Left forelimb (tissue), 1 donor: ENCODE results near the gene GATAD1.
"Not testable (repeated sequence)": the region's sequence is repeated elsewhere in the genome, so short reads cannot be mapped to it uniquely, and the experiment has no call there.

Experiments used
- DNase-seq: peaks from one replicate; pipeline ENCODE4 v3.0.0-alpha.2; 2018; ENCODE audit warnings: low spot score

The GATAD1 gene, protein sequence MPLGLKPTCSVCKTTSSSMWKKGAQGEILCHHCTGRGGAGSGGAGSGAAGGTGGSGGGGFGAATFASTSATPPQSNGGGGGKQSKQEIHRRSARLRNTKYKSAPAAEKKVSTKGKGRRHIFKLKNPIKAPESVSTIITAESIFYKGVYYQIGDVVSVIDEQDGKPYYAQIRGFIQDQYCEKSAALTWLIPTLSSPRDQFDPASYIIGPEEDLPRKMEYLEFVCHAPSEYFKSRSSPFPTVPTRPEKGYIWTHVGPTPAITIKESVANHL

DNA sequence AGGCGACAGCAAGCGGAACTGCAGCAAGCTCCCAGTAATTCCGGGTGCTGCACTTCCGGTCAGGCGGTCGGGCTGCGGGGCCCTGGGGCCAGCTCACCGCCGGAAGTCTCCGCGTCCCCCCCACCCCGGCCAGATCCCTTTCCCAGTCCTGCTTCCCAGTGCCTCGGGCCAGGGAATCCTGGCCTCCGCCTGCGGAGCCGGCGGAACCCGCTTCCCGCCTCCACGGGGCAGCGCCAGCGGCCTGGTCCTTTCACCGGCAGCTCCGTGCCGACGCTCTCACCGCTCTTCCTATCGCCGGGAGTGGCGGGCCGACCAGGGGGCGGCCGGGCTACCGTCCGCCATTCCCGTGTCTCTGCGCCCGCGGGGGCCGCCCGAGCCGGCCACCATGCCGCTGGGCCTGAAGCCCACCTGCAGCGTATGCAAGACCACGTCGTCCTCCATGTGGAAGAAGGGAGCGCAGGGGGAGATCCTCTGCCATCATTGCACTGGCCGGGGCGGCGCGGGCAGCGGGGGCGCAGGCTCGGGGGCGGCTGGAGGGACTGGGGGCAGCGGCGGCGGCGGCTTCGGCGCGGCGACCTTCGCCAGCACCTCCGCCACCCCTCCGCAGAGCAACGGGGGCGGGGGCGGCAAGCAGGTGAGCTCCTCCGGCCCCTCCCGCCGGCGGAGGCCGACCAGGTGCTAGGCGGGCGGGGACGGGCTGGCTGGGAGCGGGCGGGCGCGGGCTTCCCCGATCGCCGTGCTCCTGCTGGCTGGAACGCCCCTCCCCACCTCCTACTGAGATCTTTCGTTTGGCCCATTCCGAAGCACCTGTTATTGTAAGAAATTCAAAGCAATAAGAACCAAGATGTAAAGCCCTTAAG is at the start of gene GATAD1:
TSS of gene GATAD1 (plus strand) at position 138 of the 860 bp plus-strand sequence. CDS start at position 386, 248 bp downstream.
- DNase-seq: peak; percentile 95

DNA sequence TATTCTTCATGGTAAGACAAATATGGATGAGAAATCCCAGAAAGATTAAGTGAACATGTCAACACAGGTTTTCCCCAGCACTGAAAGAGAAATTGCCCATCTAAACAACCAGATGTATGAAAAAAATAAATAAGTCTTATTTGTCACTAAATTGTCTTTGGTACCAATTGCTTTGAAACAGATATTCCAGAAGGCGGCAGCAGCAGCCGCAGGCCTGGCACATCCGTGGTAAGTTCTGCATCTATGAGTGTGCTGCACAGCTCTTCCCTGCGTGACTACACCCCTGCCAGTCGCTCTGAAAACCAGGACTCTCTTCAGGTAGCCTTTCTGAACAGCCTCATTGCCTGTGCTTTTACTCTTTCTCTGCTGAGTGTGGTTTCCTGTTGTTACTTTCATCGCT is 49.7 kb upstream of the GATAD1 start:
- DNase-seq: no peak

DNA sequence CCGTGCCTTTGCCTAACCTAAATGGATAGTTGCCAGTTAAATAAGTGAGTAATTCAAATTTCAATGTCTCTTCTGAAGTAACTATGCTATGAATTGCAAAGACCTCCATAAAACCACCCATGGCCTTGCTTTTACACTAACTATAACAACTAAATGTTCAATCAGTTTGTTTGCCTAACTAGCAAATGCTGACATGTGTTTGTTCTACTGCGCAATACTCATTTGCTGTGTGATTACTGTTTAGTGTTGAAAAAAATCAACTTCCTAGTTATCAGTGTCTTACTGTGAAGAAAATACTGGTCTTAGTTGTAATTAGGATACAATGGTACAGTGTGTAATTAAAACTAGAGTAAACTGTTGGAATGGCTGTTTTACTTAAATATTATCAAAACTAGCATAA is 47.3 kb upstream of the GATAD1 start:
- DNase-seq: no peak

DNA sequence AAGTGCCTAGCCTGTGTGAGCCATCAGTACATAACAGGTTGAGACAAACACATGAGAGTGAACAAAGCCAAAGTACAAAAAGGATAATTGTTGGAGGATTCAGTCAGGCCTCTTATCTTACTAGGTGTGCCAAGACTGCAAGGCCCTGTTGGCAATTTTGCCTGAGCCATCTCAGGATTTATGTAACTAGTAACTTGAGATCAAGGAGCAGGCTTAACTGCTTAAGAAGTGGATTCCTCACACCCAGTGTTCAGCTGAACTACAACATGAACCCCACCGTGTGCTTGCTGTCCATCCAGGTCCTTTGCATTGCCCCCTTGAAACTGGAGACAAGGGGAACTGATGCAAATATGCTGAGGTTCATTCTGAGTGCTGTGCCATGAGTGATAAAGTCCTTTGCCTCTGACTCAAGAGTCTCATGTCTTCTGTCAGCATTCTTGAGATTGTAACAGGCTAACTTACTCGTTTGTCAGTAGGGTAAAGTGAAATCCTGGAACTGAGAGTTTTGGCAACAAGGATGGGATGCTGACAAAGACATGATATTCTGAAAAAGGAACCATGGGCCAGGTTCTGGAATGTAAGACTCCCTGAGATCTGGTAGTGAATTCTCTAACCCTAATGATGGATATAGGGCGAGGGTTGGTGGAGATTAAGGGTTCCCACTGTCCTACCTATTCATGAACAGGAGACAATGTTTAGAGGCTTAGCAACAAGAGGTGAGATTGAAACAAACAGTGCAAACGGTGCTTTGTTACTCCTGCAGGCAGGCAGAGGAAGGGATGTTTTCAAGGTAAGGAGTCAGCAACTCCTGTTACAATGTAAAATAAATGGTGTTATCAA is 44.1 kb upstream of the GATAD1 start:
- DNase-seq: no peak

DNA sequence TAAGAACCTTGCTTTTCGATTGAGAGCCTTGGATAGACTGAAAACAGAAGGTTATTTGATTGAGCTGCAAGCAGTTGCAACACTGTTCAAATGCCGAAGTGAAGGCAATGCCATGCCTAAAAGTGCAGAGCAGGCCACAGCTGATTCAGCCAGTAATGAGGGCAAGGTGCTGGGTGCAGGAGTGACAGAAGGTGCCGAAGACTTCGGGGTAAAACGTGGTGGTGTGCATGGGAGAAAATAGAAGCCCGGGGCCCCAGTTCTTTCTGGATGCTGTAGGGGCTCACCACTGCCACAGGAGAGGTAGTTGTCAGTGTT is 43.6 kb upstream of the GATAD1 start:
- no peak for DNase-seq

DNA sequence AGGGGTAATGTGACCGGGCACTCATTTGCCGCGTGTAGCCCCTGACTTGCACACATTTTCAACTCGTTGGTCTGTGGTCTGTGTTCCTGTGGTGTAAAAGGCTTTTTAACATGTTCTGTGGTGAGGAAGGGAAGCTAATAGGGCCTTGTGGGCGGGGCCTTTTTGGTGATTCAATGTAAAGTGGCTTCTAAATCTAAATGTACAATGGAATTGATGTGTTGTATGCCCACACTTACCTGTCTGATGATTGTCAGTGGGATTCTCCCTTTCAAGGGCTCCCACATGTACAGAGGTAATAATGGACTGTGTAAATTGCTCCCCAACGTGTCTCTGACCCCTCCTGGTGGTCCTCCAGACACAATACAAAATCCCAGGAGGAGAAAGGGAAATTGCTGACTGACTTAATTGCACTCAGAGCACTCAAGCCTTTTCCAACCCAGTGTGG is 43.1 kb upstream of the GATAD1 start:
- DNase-seq: no peak

DNA sequence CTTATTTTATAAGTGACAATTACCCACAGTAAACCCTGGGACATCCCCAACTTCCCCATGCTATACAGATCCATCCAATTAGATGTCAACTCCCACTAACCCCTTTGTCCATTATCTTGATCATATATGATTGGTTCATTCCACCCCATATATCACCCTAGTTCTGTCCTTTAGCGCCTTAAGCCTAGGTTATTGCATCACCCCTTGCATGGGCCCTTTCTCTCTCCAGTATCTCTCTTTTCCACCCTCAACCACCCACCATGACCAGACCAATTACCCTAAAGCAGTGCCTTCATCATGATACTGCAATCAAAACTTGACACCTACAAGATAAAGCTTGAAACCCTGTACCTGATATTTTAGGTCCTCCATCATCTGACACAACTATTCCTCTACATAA is 37.9 kb upstream of the GATAD1 start:
- DNase-seq: no peak

DNA sequence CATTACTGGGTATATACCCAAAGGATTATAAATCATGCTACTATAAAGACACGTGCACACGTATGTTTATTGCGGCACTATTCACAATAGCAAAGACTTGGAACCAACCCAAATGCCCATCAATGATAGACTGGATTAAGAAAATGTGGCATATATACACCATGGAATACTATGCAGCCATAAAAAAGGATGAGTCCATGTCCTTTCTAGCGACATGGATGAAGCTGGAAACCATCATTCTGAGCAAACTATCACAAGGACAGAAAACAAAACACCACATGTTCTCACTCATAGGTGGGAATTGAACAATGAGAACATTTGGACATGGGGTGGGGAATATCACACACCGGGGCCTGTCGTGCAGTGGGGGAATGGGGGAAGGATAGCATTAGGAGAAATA is 37.1 kb upstream of the GATAD1 start:
- DNase-seq: not testable (repeated sequence)

DNA sequence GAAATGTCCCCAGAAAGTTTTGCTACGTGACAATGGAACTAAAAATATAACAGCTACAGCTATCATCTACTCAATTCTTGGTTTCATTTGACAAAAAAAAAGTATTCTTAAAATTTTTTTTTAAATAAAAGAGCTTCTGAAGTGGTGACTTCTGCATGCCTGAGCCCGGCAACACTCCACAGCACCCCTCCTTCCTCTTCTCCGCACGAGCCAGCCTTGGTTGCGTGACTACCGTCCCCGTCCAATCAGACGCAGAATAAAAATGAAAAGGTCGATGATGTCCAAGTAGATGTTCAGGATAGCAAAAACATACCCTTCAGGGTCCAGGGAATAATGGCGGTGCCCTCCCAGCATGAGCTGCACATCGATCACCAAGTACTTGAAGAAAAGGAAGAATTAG is 34.5 kb upstream of the GATAD1 start:
- no peak for DNase-seq

DNA sequence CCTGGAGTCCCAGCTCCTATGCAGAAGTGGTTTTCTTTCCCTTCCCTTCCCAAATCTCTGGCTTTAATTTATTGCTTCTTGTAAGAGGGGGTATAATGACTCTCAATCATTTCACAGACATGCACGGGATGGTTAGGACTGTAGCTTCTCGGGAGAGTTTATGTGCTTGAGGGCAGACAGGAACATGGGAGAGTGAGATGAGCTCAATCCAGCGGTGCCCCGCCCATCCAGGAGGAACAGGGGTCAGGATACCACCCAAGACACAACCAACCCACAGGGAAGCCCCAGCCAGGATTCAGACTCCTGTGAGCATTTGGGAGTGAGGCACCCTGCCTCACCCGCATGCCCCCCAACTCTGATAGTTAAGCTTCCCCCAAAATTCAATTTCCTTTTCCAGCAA is 33.7 kb upstream of the GATAD1 start:
- no peak for DNase-seq

DNA sequence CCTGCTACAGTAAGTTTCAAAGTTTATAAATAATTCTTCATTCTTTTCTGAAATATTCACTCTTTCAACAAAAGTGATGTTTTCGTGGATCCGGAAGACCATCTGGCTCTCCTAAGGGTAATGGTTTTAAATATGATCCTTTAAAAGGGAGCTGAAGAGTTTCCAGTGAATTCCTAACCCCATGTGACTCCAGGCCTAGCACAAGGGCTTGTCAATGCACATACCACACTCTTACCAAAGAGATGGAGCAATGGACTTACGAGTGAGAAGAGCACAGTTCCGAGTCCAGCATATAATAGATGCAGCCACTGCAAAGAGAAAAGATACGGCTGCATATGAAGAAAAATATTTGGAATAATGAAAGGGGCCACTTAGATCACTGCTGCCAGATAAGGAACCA is 32.1 kb upstream of the GATAD1 start:
- no peak for DNase-seq

DNA sequence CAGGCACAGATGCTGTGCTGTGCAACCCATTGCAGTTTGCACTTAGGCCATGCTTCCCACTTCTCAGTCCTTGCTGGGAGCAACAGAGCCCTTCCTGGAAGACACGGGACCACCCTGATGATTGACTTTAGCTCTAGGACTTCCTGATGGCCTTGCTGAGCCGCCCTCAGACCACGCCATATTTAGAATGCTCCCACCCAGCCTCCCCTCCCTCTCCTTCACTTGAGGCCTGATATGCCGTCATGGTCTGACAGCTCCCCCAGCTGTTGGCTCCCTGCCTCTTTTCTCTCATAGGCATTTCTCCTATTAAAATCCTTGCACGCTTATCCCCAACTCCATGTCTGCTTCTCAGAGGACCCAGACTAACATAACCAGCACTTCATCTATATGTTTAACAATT is 29.4 kb upstream of the GATAD1 start:
- DNase-seq: no peak

DNA sequence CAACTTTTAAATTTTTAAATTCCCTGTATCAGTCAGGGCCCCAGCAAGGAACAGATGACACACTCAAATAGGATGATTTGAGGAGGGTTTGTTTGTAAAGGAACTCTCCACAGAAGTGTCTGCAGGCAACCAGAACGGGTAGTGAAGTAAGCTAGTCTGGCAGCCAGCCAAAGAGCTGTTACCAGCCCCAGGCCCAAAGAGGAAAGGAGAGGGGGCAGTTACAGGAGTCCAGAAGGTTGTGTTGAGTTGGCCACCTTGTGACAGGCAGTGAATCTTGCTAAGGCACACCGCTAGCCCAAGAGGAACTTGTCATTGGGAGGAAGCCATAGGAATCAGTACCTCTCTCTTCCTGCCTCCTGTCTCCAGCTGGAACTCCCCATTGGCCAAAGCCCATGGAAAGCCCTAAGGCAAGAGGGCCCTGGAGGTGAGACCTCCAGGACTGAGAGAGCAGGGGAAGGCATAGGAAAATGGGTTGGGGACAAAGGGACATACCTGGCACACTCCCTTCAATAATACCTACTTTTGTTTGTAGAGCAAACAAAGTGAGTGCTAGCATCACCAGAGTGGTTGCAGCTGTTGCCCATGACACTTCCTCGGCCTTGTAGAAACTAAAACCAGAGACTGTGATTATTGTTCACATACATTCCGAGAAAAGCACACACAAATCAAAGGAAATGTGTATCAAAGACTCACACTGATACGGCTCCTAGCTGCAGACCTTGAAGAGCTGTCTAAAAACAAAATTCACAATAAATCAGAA is 25.4 kb upstream of the GATAD1 start:
- no peak for DNase-seq

DNA sequence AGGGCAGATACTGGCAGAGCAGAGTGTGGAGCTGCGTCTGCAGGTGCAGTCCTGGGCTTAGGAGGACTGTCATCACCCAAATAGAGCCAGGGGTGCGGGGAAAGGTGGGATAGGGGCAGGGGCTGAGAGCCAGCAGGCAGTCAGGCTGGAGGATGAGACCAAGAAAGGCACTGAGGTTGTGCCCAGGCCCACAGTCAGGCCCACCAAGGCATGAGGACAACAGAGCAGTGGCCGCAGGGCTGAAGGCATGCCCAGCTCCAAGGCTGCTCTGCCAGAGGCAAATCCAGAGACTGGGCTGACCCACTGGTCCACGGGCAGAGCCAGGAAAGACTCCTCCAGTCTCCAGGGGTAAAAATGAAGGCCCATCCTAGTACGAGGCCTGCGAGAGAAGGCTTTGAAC is 24.4 kb upstream of the GATAD1 start:
- no peak for DNase-seq

DNA sequence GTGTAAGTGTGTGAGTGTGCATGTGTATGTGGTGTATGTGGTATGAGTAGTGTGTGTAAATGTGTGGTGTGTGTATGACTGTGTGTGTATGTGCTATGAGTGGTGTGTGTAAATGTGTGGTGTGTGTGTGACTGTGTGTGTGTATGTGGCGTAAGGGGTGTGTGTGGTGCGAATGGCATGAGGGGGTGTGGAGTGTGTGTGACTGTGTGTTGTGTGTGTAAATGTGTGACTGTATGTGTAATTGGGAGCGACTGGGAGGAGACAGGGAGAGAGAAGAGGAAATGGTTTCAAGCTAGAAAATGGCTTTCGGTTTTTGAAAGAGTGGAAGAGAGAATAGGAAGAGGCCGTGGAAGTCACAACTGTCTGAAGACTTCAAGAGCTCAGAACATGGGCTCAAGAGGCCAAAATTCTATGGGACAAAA is 23.6 kb upstream of the GATAD1 start:
- no peak for DNase-seq

DNA sequence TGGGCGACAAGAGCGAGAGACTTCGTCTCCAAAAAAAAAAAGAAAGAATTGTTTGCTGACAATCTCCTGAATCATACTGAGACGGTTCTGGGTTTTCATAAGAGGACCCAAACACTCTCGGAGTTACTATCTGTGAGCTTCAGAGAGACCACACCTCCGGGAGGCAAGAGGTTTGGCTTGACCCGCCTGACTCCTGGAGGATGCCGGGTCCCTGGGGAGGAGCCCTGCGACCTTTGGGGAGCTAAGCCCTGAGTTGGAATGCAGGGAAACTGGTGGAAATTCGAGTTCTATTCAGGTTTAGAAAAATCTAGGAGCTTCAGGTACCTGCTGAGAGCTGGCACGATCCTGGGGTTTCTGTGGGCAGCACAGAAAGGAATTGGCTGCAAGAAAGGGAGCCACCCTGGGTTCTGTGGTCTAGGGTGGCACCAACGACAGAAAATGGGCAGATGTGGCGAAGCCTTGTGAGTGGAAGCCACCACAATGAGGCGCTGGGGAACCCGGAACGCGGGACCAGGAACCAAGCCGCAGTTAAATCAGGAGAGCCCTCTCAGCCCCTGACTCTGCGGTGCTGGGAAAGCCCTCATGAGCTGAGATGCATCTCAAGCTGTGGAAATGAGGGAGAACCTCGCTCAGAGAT is 21.9 kb upstream of the GATAD1 start:
- no peak for DNase-seq

DNA sequence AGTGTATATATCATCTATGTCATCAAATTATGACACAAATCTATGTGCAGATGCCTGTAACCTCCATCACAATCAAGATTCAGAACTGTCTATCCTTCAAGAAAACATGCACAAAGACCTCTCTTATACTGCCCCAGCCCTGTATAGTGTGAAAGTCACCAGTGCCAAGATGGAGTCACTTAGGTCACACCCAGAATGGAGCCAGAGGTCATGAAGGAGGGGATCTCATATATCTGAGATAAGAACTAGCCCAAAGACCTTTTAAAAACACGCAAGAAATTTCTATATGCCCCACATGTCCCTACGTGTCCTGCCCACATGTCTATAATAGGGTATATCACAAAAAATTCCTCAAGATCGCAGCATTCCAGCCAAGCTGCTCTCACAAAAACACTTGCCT is 20.1 kb upstream of the GATAD1 start:
- no peak for DNase-seq

DNA sequence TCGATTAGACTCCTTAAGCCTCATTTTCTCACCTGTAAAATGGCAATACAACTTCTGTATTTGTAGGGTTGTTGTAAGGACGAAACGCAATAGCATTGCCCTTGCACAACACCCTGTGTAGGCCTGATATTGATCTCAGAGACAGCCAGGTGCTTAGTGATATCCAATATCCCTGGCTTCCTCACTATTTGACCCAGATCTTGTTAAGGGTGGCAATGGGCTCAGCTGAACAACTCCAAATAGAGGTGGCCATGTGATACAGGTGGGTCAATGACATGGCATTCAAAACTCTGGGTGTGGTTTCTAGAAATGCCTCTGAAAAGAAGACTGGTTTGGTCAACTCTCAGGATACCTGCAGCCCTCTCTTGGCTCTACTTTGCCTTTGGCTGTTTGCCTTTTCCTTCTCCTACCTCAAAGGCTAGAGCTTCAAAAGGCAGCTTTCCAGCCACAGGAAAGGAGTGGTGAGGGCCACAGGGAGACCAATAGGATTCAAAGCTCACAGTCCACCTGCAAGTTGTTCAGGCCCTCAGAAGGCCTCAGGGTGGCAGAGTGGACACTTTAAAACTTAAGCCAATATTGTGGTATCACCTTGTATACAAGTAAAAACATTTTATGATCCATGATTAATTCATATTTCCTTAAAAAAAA is 14.9 kb upstream of the GATAD1 start:
- DNase-seq: no peak

DNA sequence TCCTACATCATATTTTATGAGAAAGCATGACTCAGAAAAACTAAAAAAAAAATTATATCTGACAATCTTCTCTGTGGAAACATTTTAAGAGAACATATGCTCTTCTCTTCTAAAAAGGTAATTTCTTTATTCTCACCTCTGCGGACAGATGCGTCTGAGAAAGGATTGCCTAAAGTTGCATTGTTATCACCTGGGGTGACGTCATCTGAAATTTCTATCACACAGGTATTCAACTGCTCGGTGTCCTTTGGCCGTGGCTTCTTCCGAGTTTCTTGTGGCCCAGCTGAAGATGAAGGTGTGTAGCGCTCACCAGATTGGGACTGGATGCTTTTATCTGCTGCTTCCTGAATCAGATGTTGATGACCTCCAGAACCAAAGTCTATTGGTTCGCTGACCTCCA is 14.3 kb upstream of the GATAD1 start:
- DNase-seq: no peak

DNA sequence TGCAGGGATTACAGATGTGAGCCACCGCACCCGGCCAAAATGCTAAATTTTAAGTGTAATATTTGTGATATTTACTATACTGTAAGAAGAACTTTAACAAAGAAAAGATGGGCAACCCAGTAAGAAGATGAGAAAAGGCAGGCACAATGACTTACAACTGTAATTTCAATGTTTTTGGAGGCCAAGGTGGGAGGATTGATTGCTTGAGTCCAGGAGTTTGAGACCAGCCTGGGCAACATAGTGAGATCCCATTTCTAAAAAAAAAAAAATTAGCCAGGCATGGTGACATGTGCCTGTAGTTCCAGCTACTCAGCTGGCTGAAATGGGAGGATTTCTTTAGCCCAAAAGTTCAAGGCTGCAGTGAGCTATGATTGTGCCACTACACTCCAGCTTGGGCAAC is 11.7 kb upstream of the GATAD1 start:
- no peak for DNase-seq
